ENCODE data around the gene EVPL. TPM values are rescaled to one million over a fixed set of nuclear protein-coding genes. Genes with fewer than 3 reads are reported as not detected.

EVPL gene
- total and polyA plus RNA-seq, 2 of the 13 experiments (the other 11 are each of a cell fraction or from before 2014, with no cell fraction given) = 2.1 to 8.2 TPM

DNA sequence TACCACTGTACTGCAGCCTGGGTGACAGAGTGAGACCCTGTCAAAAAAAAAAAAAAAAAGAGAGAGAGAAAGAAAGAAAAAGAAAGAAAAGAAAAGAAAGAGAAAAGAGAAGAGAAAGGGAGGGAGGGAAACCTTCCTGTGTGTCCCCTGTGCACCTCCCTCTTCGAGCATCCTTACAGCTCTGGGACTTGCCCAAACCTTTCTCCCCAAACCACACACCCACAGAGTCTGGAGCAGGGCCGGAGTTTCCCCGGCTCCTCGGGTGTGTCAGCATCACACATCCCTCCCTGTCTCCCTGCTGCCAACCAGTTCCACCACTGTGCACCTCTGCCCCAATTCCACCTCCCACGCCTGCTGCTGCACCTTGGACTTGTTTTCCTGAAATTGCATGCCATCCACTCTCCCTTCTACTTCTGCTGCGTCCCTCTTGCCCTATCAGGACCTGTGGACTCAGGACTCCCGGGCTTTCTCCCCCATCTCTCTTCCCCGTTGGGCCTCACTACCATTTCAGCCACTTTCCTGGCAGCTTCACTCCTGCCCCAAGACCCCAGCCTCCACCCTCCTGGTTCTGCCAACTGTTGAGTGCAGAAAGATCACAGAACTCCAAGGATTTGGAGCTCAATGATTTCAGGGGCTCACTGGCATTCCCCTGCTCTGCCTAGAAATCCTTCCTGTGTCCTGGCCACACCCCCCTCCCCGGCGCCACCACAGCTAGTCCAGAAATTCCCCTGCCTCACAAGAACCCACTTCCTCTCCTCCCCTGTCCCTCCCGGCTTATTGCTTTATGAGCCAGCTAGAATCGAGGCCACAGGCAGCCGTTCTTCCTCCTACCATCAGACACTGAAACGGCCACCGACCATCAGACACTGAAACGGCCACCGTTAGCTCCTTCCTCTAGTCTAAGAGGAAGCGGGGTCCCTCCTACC, 30.2 kb downstream of the EVPL start (continued):
- TF ChIP-seq, protein P1, sequence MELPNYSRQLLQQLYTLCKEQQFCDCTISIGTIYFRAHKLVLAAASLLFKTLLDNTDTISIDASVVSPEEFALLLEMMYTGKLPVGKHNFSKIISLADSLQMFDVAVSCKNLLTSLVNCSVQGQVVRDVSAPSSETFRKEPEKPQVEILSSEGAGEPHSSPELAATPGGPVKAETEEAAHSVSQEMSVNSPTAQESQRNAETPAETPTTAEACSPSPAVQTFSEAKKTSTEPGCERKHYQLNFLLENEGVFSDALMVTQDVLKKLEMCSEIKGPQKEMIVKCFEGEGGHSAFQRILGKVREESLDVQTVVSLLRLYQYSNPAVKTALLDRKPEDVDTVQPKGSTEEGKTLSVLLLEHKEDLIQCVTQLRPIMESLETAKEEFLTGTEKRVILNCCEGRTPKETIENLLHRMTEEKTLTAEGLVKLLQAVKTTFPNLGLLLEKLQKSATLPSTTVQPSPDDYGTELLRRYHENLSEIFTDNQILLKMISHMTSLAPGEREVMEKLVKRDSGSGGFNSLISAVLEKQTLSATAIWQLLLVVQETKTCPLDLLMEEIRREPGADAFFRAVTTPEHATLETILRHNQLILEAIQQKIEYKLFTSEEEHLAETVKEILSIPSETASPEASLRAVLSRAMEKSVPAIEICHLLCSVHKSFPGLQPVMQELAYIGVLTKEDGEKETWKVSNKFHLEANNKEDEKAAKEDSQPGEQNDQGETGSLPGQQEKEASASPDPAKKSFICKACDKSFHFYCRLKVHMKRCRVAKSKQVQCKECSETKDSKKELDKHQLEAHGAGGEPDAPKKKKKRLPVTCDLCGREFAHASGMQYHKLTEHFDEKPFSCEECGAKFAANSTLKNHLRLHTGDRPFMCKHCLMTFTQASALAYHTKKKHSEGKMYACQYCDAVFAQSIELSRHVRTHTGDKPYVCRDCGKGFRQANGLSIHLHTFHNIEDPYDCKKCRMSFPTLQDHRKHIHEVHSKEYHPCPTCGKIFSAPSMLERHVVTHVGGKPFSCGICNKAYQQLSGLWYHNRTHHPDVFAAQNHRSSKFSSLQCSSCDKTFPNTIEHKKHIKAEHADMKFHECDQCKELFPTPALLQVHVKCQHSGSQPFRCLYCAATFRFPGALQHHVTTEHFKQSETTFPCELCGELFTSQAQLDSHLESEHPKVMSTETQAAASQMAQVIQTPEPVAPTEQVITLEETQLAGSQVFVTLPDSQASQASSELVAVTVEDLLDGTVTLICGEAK (IDR thresholded peaks at IDR 0.05) = no peak
- TF ChIP-seq, protein P1 (CRISPR knock-in tag; IDR thresholded peaks at IDR 0.05) = 0 out of 2 replicates have a peak, but pooled peaks have one; percentile 9
- no peak for TF ChIP-seq SUZ12 (IDR thresholded peaks at IDR 0.05; ENCODE audit: low read depth, low read length)
- TF ChIP-seq ZNF335 (CRISPR knock-in tag; IDR thresholded peaks at IDR 0.05) = 0 out of 2 replicates have a peak, but pooled peaks have one; percentile 34
- TF ChIP-seq ZNF569 (CRISPR knock-in tag; IDR thresholded peaks at IDR 0.05; ENCODE audit: borderline replicate concordance) = peak; percentile 60; the same call in 1 of the 2 replicates

Data from HepG2 (cell line).